GM18873 (cell line): ENCODE measurements around the gene IL9.

ENCODE experiments used
- ATAC-seq: cut with Tn5 transposase; IDR thresholded peaks from one replicate; pipeline ENCODE4 v1.9.1; 2021; ENCODE audit warnings: mild to moderate bottlenecking, moderate library complexity, moderate number of reproducible peaks; ENCODE audit not compliant: unreplicated experiment, low FRiP score

The IL9 gene

GRCh38 chr5:135843571-135844337, 51.9 kb downstream of the IL9 start:
- no peak for ATAC-seq

GRCh38 chr5:135842737-135843136, 52.9 kb downstream of the IL9 start:
- ATAC-seq = no peak
